ENCODE data around the gene PPP6R3.

DNA sequence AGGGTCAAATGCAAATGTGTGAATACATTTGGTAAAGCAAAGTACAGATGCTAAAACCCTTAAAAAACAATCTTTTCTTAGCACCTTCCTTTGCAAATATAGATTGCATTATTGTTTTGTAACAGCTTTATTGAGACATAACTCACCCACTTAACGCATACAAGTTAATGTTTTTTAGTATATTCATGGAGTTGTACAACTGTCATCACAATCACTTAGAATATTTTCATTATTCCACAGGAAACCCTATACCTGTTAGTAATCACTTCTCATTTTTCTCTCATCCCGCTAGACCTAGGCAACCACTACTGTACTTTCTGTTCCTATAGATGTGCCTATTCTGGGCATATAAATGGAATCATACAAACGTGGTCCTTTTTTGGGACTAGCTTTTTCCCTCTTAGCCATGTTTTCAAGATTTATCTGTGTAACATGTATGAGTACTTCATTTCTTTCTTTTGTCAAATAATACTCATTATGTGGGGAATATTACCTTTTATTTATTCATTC lies 34.7 kb downstream of the PPP6R3 start:
- TF ChIP-seq EP300 (IDR thresholded peaks at IDR 0.05) = no peak
- TF ChIP-seq, protein P1, sequence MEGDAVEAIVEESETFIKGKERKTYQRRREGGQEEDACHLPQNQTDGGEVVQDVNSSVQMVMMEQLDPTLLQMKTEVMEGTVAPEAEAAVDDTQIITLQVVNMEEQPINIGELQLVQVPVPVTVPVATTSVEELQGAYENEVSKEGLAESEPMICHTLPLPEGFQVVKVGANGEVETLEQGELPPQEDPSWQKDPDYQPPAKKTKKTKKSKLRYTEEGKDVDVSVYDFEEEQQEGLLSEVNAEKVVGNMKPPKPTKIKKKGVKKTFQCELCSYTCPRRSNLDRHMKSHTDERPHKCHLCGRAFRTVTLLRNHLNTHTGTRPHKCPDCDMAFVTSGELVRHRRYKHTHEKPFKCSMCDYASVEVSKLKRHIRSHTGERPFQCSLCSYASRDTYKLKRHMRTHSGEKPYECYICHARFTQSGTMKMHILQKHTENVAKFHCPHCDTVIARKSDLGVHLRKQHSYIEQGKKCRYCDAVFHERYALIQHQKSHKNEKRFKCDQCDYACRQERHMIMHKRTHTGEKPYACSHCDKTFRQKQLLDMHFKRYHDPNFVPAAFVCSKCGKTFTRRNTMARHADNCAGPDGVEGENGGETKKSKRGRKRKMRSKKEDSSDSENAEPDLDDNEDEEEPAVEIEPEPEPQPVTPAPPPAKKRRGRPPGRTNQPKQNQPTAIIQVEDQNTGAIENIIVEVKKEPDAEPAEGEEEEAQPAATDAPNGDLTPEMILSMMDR (IDR thresholded peaks at IDR 0.05) = no peak
- TF ChIP-seq POLR2AphosphoS5 (IDR thresholded peaks at IDR 0.05) = no peak

All from stomach (tissue), 4 donors.